ENCODE results near the gene PRTN3.
"Not testable (repeated sequence)": the region's sequence is repeated elsewhere in the genome, so short reads cannot be mapped to it uniquely, and the experiment has no call there.

The PRTN3 gene

GRCh38 chr19:815775-816499, 24.9 kb upstream of the PRTN3 start:
- DNase-seq (ENCODE audit: low spot score), result no peak

GRCh38 chr19:816500-816857, 24.3 kb upstream of the PRTN3 start:
- no peak for DNase-seq (ENCODE audit: low spot score)

- DNase-seq (ENCODE audit: low spot score), result not testable (repeated sequence)
Measured at GRCh38 chr19:820212-820611, 20.6 kb upstream of the PRTN3 start.

GRCh38 chr19:821231-821824, 19.5 kb upstream of the PRTN3 start:
- peak; percentile 71 for DNase-seq (ENCODE audit: low spot score)

- DNase-seq (ENCODE audit: low spot score), result peak; percentile 86
Measured at GRCh38 chr19:821825-822503, 18.8 kb upstream of the PRTN3 start, which contains the start of gene PLPPR3. PLPPR3 (minus strand) TSS chr19:821955; CDS start chr19:821559, 396 bp downstream.

- no peak for DNase-seq (ENCODE audit: low spot score)
Measured at GRCh38 chr19:823565-824121, 17.2 kb upstream of the PRTN3 start.

DNA sequence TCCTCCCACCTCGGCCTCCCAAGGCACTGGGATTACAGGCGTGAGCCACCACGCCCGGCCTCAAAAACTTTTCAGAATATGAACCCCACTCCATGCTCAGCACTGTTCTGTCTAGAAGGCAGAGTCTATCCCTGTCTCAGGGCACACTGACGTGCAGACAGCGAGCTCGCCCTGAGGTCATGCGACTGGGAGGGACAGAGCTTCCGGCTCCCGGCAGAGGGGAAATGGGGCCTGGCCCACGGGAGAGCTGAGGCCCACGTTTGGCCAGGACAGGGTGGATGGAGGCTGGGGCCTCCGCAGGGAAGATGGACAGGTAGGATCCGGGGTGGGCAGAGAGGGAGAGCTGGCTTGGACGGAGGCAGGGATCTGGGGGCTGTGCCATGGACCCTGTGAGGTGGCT, 15.9 kb upstream of the PRTN3 start:
- no peak for DNase-seq (ENCODE audit: low spot score)

GRCh38 chr19:825897-826644, 14.7 kb upstream of the PRTN3 start:
- DNase-seq (ENCODE audit: low spot score), result no peak

- no peak for DNase-seq (ENCODE audit: low spot score)
Measured at GRCh38 chr19:827314-827709, 13.5 kb upstream of the PRTN3 start.

GRCh38 chr19:827710-828321, 13.0 kb upstream of the PRTN3 start, which contains the start of gene AZU1:
AZU1 (plus strand) TSS chr19:827837; CDS start chr19:827847, 10 bp downstream.
- DNase-seq (ENCODE audit: low spot score), result no peak

- no peak for DNase-seq (ENCODE audit: low spot score)
Measured at GRCh38 chr19:829129-829758, 11.6 kb upstream of the PRTN3 start.

DNA sequence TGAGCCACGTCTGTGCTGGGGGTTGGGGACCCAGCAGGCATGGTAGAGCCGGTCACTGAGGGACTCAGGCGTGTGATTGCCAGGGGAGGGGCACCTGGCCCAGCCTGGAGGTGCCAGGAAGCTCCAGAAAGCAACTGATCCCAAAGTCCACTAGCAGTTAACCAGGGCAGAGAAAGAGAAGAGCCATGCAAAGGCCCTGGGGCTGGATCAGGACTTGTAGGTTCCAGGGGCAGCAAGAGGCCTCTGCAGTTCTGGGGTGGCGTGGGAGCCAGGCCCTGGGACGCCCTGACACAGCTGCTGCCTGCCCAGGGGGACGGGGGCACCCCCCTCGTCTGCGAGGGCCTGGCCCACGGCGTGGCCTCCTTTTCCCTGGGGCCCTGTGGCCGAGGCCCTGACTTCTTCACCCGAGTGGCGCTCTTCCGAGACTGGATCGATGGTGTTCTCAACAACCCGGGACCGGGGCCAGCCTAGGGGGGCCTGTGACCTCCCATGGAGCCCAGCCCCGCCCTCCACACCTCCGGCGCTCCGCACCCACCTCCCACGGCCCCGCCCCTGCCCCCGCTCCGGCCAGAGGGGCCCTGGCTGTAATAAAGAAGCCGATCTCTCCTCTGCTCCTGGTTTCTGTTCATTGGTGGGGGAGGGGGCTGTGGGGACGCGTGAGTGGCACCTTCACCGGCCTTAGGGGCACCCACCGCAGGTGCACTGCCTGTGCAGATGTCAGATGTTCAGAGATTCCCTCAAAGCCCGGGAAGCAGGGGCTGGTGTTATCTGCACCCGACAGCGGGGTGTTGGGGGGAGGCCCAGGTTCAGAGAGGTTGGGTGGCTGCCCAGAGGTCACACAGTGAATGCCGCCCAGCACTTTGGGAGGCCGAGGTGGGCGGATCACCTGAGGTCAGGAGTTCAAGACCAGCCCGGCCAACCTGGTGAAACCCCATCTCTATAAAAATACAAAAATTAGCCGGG, 9.1 kb upstream of the PRTN3 start:
- no peak for DNase-seq (ENCODE audit: low spot score)

- DNase-seq (ENCODE audit: low spot score), result no peak
Measured at GRCh38 chr19:834216-834615, 6.6 kb upstream of the PRTN3 start.

- DNase-seq (ENCODE audit: low spot score), result no peak
Measured at GRCh38 chr19:835210-835810, 5.5 kb upstream of the PRTN3 start.

DNA sequence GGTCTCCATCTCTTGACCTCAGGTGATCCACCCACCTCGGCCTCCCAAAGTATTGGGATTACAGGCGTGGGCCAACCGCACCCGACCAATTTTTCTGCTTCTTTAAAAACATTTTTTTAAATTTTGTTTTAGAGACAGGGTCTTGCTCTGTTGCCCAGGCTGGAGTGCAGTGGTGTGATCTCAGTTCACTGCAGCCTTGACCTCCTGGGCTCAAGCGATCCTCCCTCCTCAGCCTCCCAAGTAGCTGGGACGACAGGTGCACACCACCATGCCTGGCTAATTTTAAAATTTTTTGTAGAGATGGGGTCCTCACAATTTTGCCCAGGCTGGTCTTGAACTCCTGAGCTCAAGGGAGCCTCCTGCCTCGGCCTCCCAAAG, 2.0 kb downstream of the PRTN3 start:
- not testable (repeated sequence) for DNase-seq (ENCODE audit: low spot score)

DNA sequence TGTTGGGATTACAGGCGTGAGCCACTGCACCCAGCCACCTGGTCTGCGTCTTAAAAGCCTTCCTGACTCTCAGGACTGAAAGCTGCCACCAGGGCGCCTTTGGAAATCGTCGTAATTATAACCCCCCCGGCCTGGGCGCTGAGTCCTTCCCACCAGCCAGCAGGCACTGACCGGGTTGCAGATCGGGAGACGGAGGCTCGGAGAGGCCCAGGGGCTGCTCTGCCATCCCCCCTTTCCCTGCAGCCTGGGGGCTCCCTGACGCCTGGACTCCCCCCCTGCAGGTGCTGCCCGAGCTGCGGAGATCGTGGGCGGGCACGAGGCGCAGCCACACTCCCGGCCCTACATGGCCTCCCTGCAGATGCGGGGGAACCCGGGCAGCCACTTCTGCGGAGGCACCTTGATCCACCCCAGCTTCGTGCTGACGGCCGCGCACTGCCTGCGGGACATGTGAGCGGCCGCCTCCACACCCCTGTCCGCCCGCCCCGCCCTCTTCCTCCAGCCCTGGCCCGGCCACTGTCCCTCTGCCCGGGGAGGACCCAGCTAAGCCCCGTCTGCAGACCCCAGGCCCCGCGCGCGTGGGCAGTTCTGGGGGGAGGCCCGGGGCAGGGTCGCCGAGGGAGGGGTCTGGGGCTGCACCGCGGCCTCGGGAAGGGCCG, 2.5 kb downstream of the PRTN3 start:
- DNase-seq (ENCODE audit: low spot score), result peak; percentile 72

DNA sequence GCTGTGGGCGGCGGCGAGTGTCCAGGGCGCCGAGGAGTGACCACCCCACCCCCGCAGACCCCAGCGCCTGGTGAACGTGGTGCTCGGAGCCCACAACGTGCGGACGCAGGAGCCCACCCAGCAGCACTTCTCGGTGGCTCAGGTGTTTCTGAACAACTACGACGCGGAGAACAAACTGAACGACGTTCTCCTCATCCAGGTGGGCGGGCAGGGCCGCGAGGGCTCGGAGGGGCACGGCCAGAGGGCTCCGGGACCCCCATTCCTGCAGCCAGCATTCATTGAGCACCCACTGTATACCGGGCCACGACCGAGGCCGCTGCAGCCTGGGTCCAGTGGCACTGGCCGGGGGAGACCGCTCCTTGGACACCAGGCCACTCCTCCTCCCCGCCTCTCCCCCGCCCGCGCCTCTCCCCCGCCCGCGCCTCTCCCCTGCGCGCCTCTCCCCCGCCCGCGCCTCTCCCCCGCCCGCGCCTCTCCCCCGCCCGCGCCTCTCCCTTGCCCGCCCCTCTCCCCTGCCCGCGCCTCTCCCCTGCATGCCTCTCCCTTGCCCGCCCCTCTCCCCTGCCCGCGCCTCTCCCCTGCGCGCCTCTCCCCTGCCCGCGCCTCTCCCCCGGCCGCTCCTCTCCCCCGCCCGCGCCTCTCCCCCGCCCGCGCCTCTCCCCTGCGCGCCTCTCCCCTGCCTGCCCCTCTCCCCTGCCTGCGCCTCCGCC, 3.2 kb downstream of the PRTN3 start:
- DNase-seq (ENCODE audit: low spot score), result no peak

- no peak for DNase-seq (ENCODE audit: low spot score)
Measured at GRCh38 chr19:844546-844971, 3.8 kb downstream of the PRTN3 start.

Data from ecto neural progenitor cell (in vitro differentiated cells).